Colonic mucosa (tissue), 4 donors: ENCODE data around the gene NACA. TPM values are rescaled to one million over a fixed set of nuclear protein-coding genes. Genes with fewer than 3 reads are reported as not detected.
A peak's percentile ranks its signal among the peaks of the same experiment; 100 is the strongest.

Experiments used
- DNase-seq: peaks from one replicate; pipeline ENCODE4 v3.0.0-alpha.2; 2020
- H3K27ac ChIP-seq: fragments of 200-600 bp; one replicate; pipeline ENCODE4 v1.8.0; 2021
- H3K27me3 ChIP-seq: fragments of 200-600 bp; one replicate; pipeline ENCODE4 v1.8.0; 2021
- H3K36me3 ChIP-seq: fragments of 200-600 bp; one replicate; pipeline ENCODE4 v1.8.0; 2021
- H3K4me1 ChIP-seq: fragments of 200-600 bp; one replicate; pipeline ENCODE4 v1.8.0; 2021; ENCODE audit warnings: mild to moderate bottlenecking
- H3K4me3 ChIP-seq: fragments of 200-600 bp; one replicate; pipeline ENCODE4 v1.8.0; 2021
- H3K9ac ChIP-seq, 2 donors: one replicate each; pipeline ENCODE4 v1.7.0; 2013; ENCODE audit warnings: control low read depth in 2 of 2, low read depth in 2 of 2, low read length in 2 of 2
- H3K9me3 ChIP-seq: fragments of 200-600 bp; one replicate; pipeline ENCODE4 v1.8.0; 2021
- CTCF ChIP-seq: fragments of 200-600 bp; IDR thresholded peaks from one replicate; pipeline ENCODE4 v1.8.0; 2022; ENCODE audit warnings: antibody characterized with exemption, mild to moderate bottlenecking
- intact Hi-C: fragments of 100-400 bp; cut with DNase I; formaldehyde crosslinking; loops from one replicate; pipeline ENCODE4 v1.14.1; 2022
- total RNA-seq, 2 donors: library from RNA; stranded (reverse); fragmentation: NEBNext Ultra II Directional in 1 of 2; extraction: Animal tissue kit (Norgen Biotek cat#: 25700) in 1 of 2; gene quantifications; one replicate each; pipeline ENCODE4 v1.2.1, GENCODE V29; 2021
- donor health status: healthy.
- donor health status: DM: no; HTN: no; CAD: no.
- donor health status: DM: no; HTN: no; CAD: no.

NACA gene
- total RNA-seq, 2 donors from 2014 or later = 622 to 763 TPM

DNA sequence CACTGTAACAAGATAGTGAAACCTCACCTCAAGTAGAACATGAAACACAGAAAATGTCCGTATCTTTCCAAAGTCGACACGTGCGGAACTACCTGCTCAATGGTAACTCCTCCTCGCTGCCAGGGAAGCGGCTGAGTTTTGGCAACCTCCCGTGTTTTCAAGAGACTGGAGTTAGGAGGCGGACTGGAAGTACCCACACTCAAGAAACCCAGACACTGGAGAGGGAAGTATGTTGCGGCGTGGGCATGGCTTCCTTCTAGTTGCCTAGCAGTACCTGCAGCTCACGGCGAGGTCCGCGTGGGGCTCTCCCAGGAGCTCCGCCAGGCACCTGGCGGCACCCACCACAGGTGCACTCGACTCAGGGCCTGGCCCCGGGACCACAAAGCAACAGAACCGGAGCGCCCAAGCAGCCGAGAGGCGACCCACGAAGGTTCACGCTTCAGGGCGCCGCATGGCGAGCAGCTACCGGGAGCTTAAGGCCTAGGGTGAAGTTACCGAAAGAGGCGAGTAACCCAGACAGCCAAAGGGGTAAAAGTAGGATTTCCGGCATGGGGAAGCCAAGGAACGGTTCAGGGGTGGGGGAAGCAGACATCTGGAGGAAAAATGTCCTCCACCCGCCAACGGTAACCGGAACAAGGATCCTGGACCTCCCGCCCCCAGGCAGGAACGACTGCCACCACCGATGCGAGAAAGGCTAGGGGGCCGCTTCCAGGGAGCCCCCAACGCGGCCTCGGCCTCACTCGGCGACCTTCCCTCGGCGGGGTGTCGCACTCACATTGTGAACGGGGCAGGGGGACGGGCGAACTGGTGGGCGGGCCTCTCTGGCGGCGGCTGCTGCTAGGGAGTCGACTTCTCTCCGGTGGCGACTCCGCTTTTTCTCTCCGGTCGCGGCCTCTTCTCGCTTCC, 37.6 kb downstream of the NACA start:
- H3K9me3 ChIP-seq = no peaks in the 10 kb centered on the region
- peaks cover 7% of the 10 kb centered on the region for H3K4me1 ChIP-seq
- intact Hi-C loops = loop anchor here (5.0 kb wide), 2 partner anchors 35 to 50 kb away; no protein-coding TSS in a partner anchor
- peak overlapping the region; percentile 100 for H3K9ac ChIP-seq
- H3K36me3 ChIP-seq = no peaks in the 10 kb centered on the region
- no peak for TF ChIP-seq CTCF
- peak; percentile 67 for DNase-seq
- peak overlapping the region; percentile 87 for H3K4me3 ChIP-seq
- peak overlapping the region; percentile 100 for H3K27ac ChIP-seq
- no peaks in the 10 kb centered on the region for H3K27me3 ChIP-seq

DNA sequence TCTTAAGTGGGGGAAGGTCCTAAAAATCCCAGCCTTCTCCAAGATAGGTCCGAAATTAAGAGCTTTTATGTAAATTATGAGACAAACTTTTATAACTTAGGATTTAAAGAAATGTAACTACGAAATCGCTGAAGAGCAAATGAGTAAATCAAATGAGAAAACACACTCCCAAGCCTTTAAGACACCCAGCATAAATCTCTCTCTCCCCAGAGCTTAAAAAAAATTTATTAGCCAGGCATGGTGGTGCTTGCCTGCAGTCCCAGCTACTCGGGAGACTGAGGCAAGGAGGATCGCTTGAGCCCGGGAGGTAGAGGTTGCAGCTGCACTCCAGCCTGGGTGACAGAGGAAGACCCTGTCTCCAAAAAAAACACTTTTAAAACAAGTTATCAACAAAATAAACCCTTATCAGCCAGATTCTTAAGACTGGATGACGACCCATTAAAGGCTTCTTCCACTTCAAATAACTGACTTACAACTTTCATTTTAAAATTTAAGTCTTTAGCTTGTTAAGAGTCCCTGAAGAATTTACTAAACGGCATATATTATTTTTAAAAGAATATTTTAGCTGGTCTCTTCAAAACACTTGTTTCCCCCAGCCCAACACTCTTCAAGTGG, 40.2 kb downstream of the NACA start:
- H3K27me3 ChIP-seq = no peaks in the 10 kb centered on the region
- peak overlapping the region; percentile 74 to 79 for H3K9ac ChIP-seq
- peak overlapping the region; percentile 100 for H3K27ac ChIP-seq
- DNase-seq = no peak
- peak overlapping the region; percentile 87 for H3K4me3 ChIP-seq
- peaks cover 7% of the 10 kb centered on the region for H3K4me1 ChIP-seq
- H3K9me3 ChIP-seq = no peaks in the 10 kb centered on the region
- TF ChIP-seq CTCF = no peak
- intact Hi-C loops = loop anchor here (5.0 kb wide), 2 partner anchors 37 to 48 kb away; no protein-coding TSS in a partner anchor
- H3K36me3 ChIP-seq = no peaks in the 10 kb centered on the region

GRCh38 chr12:56682323-56682722, 42.8 kb downstream of the NACA start:
- Histone ChIP-seq H3K9ac (no peak overlapping the region), H3K4me1 (peaks cover 7% of the 10 kb centered on the region), H3K36me3 (no peaks in the 10 kb centered on the region), H3K4me3 (no peak overlapping the region), H3K9me3 (no peaks in the 10 kb centered on the region), H3K27me3 (no peaks in the 10 kb centered on the region), H3K27ac (no peak overlapping the region)
- no peak for TF ChIP-seq CTCF
- intact Hi-C loops = no loop called here
- DNase-seq = no peak

DNA sequence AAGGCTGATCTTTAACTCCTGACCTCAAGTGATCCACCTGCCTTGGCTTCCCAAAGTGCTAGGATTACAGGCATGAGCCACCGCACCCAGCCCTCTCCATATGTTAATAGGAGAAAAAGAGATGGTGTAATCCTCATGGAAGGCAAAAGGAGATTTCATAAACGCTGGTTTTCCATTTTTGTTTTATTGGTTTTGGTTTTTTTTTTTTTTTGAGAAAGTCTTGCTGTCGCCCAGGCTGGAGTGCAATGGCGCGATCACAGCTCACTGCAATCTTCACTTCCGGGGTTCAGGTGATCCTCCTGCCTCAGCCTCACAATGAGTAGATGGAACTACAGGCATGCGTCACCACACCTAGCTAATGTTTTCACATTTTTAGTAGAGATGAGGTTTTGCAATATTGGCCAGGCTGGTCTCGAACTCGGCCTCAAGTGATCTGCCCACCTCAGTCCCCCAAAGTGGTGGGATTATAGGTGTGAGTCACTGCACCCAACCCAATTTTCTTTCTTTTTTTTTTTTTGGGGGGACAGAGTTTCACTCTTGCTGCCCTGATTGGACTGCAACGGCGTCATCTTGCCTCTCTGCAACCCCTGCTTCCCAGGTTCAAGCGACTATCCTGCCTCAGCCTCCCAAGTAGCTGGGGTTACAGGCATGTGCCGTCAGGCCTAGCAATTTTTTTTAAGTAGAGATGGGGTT, 45.1 kb downstream of the NACA start:
- no peak overlapping the region for H3K27ac ChIP-seq
- no peaks in the 10 kb centered on the region for H3K9me3 ChIP-seq
- no peaks in the 10 kb centered on the region for H3K36me3 ChIP-seq
- no peak for TF ChIP-seq CTCF
- no peak overlapping the region for H3K4me3 ChIP-seq
- intact Hi-C loops = no loop called here
- H3K4me1 ChIP-seq = peaks cover 7% of the 10 kb centered on the region
- H3K9ac ChIP-seq = no peak overlapping the region
- DNase-seq = no peak
- no peaks in the 10 kb centered on the region for H3K27me3 ChIP-seq

DNA sequence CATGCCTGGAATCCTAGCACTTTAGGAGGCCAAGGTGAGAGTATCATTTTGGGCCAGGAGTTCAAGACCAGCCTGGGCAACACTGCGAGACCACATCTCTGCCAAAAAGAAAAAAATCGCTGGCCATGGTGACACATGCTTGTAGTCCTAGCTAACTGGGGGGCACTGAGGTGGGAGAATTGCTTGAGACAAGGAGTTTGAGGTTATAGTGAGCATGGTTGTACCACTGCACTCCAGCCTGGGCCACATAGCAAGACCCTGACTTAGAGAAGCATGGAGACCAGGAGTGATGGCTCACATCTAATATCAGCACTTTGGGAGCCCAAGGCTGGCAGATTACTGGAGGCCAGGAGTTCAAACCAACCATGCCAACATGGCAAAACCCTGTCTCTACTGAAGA, 46.2 kb downstream of the NACA start:
- no peak for DNase-seq
- intact Hi-C loops = no loop called here
- Histone ChIP-seq H3K4me3 (no peak overlapping the region), H3K9me3 (no peaks in the 10 kb centered on the region), H3K9ac (peak overlapping the region in 1 of 2 donors; percentile 15), H3K27me3 (no peaks in the 10 kb centered on the region), H3K27ac (no peak overlapping the region), H3K4me1 (peaks cover 7% of the 10 kb centered on the region), H3K36me3 (no peaks in the 10 kb centered on the region)
- no peak for TF ChIP-seq CTCF
